ENCODE measurements around the gene GJB2.

GJB2 gene

GRCh38 chr13:20144141-20144850 lies 48.4 kb downstream of the GJB2 start:
- H3K27ac ChIP-seq: no peak overlapping the region
- no peak for DNase-seq (ENCODE audit: low read depth, low spot score)

GRCh38 chr13:20142927-20143480 lies 49.7 kb downstream of the GJB2 start:
- no peak for DNase-seq (ENCODE audit: low read depth, low spot score)

GRCh38 chr13:20142023-20142926 lies 50.5 kb downstream of the GJB2 start:
- DNase-seq (ENCODE audit: low read depth, low spot score): no peak
- H3K27ac ChIP-seq: no peak overlapping the region

More at GRCh38 chr13:20142927-20143480, 49.7 kb downstream of the GJB2 start:
- H3K27ac ChIP-seq: no peak overlapping the region

- no peak overlapping the region for H3K27ac ChIP-seq
- DNase-seq (ENCODE audit: low read depth, low spot score): no peak
These were observed 51.3 kb downstream of the GJB2 start for GRCh38 chr13:20141238-20142022.

GRCh38 chr13:20140487-20140886 lies 52.3 kb downstream of the GJB2 start:
- no peak for DNase-seq (ENCODE audit: low read depth, low spot score)
- H3K27ac ChIP-seq: no peak overlapping the region

GRCh38 chr13:20137875-20138274 lies 54.9 kb downstream of the GJB2 start:
- no peak overlapping the region for H3K27ac ChIP-seq
- no peak for DNase-seq (ENCODE audit: low read depth, low spot score)
